Common myeloid progenitor, CD34-positive (primary cell): ENCODE results near the gene DEUP1.

Experiments used
- CTCF ChIA-PET: fragments of 350-600 bp; sonication (Branson Sonifier 250); formaldehyde crosslinking; loops from one replicate; lab custom pipeline; 2021; ENCODE audit warnings: antibody characterized with exemption; lab: Charles Lee
- POLR2A ChIA-PET: fragments of 350-600 bp; sonication (Branson Sonifier 250); formaldehyde crosslinking; loops from one replicate; lab custom pipeline; 2021; ENCODE audit warnings: antibody characterized with exemption; lab: Charles Lee
- DNase-seq, 3 donors: peaks; one replicate each; pipeline versions ENCODE4 v3.0.0 to v3.0.0-alpha.2; 2013
- H3K27ac ChIP-seq, 2 experiments: 1 replicate in 1 of 2; 2 replicates in 1 of 2; pipeline ENCODE4 v1.7.0; 2013; ENCODE audit warnings: inconsistent platforms in 2 of 2, low read length in 2 of 2, mild to moderate bottlenecking in 2 of 2, low read depth in 1 of 2, moderate library complexity in 1 of 2; ENCODE audit not compliant: severe bottlenecking in 2 of 2, insufficient read depth in 1 of 2, poor library complexity in 1 of 2
- H3K27me3 ChIP-seq, 5 experiments: replicated peaks in 2 of 5; 1 replicate in 3 of 5; 2 replicates in 2 of 5; pipeline versions ENCODE4 v1.6.1 to v1.7.0; 2013; ENCODE audit warnings: low read length in 4 of 5, mild to moderate bottlenecking in 2 of 5, moderate library complexity in 2 of 5, inconsistent platforms in 1 of 5; ENCODE audit not compliant: insufficient read depth in 5 of 5, control insufficient read depth in 4 of 5
- H3K36me3 ChIP-seq, 4 experiments: 1 replicate in 2 of 4; 2 replicates in 2 of 4; pipeline versions ENCODE4 v1.6.1 to v1.7.0; 2013; ENCODE audit warnings: low read length in 3 of 4, control low read depth in 1 of 4, mild to moderate bottlenecking in 1 of 4; ENCODE audit not compliant: control insufficient read depth in 4 of 4, insufficient read depth in 4 of 4
- H3K4me1 ChIP-seq, 4 experiments: 1 replicate in 3 of 4; 2 replicates in 1 of 4; pipeline versions ENCODE4 v1.6.1 to v1.7.1; 2013; ENCODE audit warnings: low read length in 3 of 4, mild to moderate bottlenecking in 3 of 4, control low read depth in 1 of 4, inconsistent platforms in 1 of 4, moderate library complexity in 1 of 4; ENCODE audit not compliant: control insufficient read depth in 4 of 4, insufficient read depth in 4 of 4; ENCODE audit errors: control extremely low read depth in 1 of 4
- H3K4me3 ChIP-seq, 7 experiments: 1 replicate in 4 of 7; 2 replicates in 3 of 7; pipeline versions ENCODE4 v1.5.1 to v1.7.0; 2013; ENCODE audit warnings: mild to moderate bottlenecking in 7 of 7, low read length in 6 of 7, moderate library complexity in 6 of 7, inconsistent platforms in 2 of 7, low read depth in 2 of 7, control low read depth in 1 of 7; ENCODE audit not compliant: insufficient read depth in 4 of 7, control insufficient read depth in 1 of 7; ENCODE audit errors: extremely low read depth in 1 of 7
- H3K9me3 ChIP-seq, 5 experiments: 1 replicate in 4 of 5; 2 replicates in 1 of 5; pipeline versions ENCODE4 v1.6.1 to v1.7.1; 2013; ENCODE audit warnings: low read length in 4 of 5, mild to moderate bottlenecking in 2 of 5, inconsistent platforms in 1 of 5, low read depth in 1 of 5, moderate library complexity in 1 of 5; ENCODE audit not compliant: control insufficient read depth in 4 of 5, insufficient read depth in 2 of 5; ENCODE audit errors: control extremely low read depth in 1 of 5
- WGBS: methylation state at CpG from one replicate; pipeline ENCODE4 v1.1.5; 2013; ENCODE audit not compliant: insufficient coverage; 5-methylcytosine and 5-hydroxymethylcytosine counted together

DEUP1 gene

DNA sequence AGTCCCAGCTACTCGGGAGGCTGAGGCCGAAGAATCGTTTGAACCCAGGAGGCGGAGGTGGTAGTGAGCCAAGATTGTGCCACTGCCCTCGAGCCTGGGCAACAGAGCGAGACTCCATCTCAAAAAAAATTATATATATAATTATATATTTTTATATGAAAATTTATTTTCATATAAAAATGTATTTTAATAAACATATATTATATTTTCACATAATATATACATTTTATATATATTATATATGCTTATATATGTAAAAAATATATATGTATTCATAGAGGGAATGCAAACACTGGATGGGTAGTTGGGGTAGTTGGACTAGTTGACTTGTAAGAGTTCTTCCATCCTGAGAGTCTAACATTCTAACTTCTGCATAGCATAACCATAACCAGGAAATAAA, 20.3 kb downstream of the DEUP1 start:
- Histone ChIP-seq H3K36me3 (no peaks in the 10 kb centered on the region), H3K4me1 (no peaks in the 10 kb centered on the region), H3K4me3 (no peak overlapping the region), H3K27me3 (no peaks in the 10 kb centered on the region), H3K9me3 (no peaks in the 10 kb centered on the region), H3K27ac (no peak overlapping the region)
- DNase-seq: no peak
- ChIA-PET POLR2A (no interaction called here), CTCF (interaction anchor here (0.7 kb wide), 1 partner anchor 172 kb away, joined by 3 read pairs; no protein-coding TSS in a partner anchor)
- no CpG with 5 or more reads among the region's 6 CpGs for whole genome bisulfite sequencing

DNA sequence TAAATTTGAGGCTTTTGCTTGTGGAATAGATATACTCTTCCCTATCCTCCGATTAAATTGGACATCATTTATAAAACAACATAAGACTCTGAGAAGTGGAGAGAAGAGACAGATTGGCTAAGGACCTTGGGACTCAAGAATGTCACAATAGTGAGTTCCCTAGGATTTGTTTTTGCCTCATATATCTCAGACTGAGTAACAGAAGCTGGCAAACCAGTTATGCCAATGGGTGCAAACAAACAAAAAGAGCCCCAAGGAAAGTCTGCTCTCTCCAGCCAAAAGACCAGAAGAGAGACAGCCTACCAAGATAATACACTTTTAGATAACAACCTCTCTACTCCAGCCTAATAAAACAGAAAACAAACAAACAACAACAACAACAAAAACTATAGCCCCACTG, 28.9 kb downstream of the DEUP1 start:
- DNase-seq: no peak
- H3K9me3 ChIP-seq: peaks cover 0 to 6% (median 2%) of the 10 kb centered on the region in 5 experiments
- CTCF ChIA-PET: no interaction called here
- H3K27me3 ChIP-seq: no peaks in the 10 kb centered on the region
- POLR2A ChIA-PET: no interaction called here
- no peak overlapping the region for H3K4me3 ChIP-seq
- no CpG with 5 or more reads among the region's 1 CpG for WGBS
- no peaks in the 10 kb centered on the region for H3K36me3 ChIP-seq
- H3K4me1 ChIP-seq: no peaks in the 10 kb centered on the region
- no peak overlapping the region for H3K27ac ChIP-seq

DNA sequence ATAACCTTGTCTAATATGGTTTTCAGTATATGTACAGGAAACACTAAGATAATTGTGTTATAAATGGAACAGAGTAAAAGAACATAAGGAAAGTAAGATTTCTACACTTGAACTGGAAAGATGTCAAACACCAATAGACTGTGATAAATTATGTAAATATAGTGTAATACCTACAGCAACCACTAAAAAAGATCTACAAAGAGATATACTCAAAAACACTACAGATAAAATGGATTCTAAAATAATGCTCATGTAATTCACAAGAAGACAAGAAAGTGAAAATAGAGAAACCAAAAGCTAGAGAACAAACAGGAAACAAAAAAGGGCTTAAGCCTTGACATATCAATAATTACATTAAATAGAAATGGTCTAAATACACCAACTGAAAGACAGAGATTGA, 30.9 kb downstream of the DEUP1 start:
- ChIA-PET CTCF (no interaction called here), POLR2A (no interaction called here)
- no peaks in the 10 kb centered on the region for H3K27me3 ChIP-seq
- H3K9me3 ChIP-seq: peaks cover 0 to 6% (median 2%) of the 10 kb centered on the region in 5 experiments
- H3K4me3 ChIP-seq: no peak overlapping the region
- H3K27ac ChIP-seq: no peak overlapping the region
- H3K36me3 ChIP-seq: no peaks in the 10 kb centered on the region
- DNase-seq: no peak
- no peaks in the 10 kb centered on the region for H3K4me1 ChIP-seq

DNA sequence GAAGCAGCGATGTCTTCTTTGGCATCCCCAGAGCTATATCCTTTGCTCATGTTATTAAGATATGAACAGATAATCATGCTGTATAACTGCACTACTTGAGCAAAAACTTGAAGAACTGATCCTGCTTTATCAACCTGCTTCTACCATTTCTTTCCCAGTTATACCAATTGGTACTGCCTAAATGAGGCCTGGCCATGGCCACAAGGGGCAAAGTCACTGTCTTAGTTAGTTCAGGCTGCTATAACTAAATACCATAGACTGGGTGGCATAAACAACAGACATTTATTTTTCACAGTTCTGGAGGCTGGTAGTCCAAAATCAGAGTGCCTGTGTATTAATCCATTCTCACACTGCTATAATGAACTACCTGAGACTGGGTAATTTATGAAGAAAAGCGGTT, 37.5 kb downstream of the DEUP1 start:
- CTCF ChIA-PET: no interaction called here
- POLR2A ChIA-PET: no interaction called here
- Histone ChIP-seq H3K4me3 (no peak overlapping the region), H3K4me1 (no peaks in the 10 kb centered on the region), H3K27me3 (no peaks in the 10 kb centered on the region), H3K27ac (no peak overlapping the region), H3K36me3 (no peaks in the 10 kb centered on the region), H3K9me3 (no peaks in the 10 kb centered on the region)
- no peak for DNase-seq
- 60% methylated on average over 1 of the region's 2 CpGs for WGBS

DNA sequence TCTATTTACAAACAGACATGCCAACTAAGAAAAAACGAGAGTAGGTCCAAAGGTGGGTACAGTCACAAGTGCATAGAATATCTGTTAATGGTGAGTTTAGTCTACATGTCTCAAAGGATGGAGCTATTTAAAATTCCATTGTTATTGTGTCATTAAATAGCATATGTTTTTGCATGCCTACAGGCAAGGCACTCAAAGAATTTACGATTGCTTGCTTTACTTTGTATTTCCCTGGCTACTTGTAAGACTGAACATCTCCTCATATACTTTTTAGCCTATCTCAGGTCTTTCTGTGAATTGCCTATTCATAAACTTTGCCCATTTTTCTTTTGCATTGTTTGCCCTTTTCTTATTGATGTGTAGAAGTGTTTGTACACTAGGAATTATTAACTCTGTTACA, 39.7 kb downstream of the DEUP1 start:
- DNase-seq: no peak
- 100% methylated on average over 1 of the region's 2 CpGs for WGBS
- Histone ChIP-seq H3K36me3 (no peaks in the 10 kb centered on the region), H3K4me3 (no peak overlapping the region), H3K27me3 (no peaks in the 10 kb centered on the region), H3K9me3 (no peaks in the 10 kb centered on the region), H3K27ac (no peak overlapping the region), H3K4me1 (no peaks in the 10 kb centered on the region)
- POLR2A ChIA-PET: no interaction called here
- CTCF ChIA-PET: no interaction called here

DNA sequence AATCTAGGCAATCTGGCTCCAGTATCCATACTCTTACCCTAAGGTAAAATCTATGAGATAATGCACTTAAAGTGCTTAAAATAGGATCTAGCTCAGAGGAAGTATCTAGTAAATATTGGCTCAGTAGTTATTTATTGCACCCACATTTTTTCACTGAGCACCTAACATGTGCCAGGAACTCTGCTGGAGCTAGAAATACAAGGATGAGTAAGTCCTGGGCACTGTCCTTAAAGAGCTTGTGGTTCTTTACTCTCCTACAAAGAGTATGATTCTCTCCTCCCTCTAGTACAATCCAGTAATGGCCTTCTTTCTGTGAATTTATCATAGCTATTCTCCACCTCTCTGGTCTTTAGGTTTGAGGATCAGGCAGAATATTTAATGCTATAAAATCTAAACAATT, 59.2 kb downstream of the DEUP1 start:
- H3K27me3 ChIP-seq: no peaks in the 10 kb centered on the region
- no peak for DNase-seq
- no peaks in the 10 kb centered on the region for H3K9me3 ChIP-seq
- ChIA-PET CTCF (no interaction called here), POLR2A (no interaction called here)
- H3K4me3 ChIP-seq: no peak overlapping the region
- no peaks in the 10 kb centered on the region for H3K36me3 ChIP-seq
- no peaks in the 10 kb centered on the region for H3K4me1 ChIP-seq
- no peak overlapping the region for H3K27ac ChIP-seq

DNA sequence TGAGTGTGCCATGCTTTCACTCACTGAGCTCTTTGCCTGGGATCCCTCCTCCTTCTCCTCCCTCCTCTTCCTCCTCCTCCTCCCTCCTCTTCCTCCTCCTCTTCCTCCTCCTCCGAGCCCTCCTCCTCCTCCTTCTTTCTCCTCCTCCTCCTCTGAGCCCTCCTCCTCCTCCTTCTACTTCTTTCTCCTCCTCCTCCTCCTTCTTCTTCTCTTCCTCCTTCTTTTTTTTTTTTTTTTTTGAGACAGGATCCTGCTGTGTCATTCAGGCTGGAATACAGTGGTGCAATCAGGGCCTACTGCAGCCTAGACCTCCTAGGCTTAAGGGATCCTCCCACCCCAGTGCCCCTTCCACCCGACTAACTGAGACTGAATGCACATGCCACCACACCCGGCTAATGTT, 62.3 kb downstream of the DEUP1 start:
- ChIA-PET CTCF (no interaction called here), POLR2A (no interaction called here)
- WGBS: no CpG with 5 or more reads among the region's 3 CpGs
- Histone ChIP-seq H3K36me3 (no peaks in the 10 kb centered on the region), H3K4me3 (no peak overlapping the region), H3K4me1 (no peaks in the 10 kb centered on the region), H3K27me3 (peaks cover 0 to 2% (median 0%) of the 10 kb centered on the region in 5 experiments), H3K9me3 (no peaks in the 10 kb centered on the region), H3K27ac (no peak overlapping the region)
- no peak for DNase-seq
